ENCODE measurements around the gene GUK1. TPM values are rescaled to one million over a fixed set of nuclear protein-coding genes. Genes with fewer than 3 reads are reported as not detected.

Gene GUK1
- total RNA-seq, 1 experiment from 2014 or later: 996 TPM

DNA sequence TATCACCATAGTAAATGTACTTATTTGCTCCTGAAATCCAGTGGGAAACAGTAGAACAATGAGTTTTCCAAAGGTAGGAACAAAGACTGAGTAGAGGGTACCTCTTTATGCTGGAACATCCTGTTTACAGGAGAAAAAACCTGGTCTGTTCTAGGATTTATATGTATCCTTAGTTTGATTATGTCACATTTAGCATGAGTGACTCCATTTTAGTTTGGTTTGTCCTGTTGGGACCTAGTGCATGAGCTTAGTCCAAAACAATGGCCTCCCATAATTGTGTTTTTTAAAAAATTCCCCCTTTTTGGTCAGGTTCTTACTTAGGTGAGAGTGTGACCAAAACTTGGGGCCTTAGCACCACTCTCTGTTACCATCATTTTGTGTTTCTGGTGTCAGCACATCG, 27.5 kb upstream of the GUK1 start:
- ChIA-PET CTCF (no interaction called here), POLR2A (ENCODE audit: unreplicated experiment) (no interaction called here)
- H4K20me1 ChIP-seq (ENCODE audit: low read length): no peaks in the 10 kb centered on the region
- H3K9me3 ChIP-seq (ENCODE audit: low read length): peaks cover 2% of the 10 kb centered on the region
- 0 out of 2 replicates have a peak, but pooled peaks cover under 1% of the 10 kb centered on the region for H3K36me3 ChIP-seq (ENCODE audit: low read depth, low read length)
- DNase-seq (no peak), ATAC-seq (no peak)
- no peak for TF ChIP-seq CTCF (conservative IDR thresholded peaks at IDR 0.05; ENCODE audit: low read depth, low read length)
- no peaks in the 10 kb centered on the region for H3K27me3 ChIP-seq (ENCODE audit: low read length)
- no peak overlapping the region for H3K4me2 ChIP-seq (ENCODE audit: low read length)
- no peak overlapping the region for H2AFZ ChIP-seq (ENCODE audit: low read length)
- intact Hi-C loops (cut with micrococcal nuclease): no loop called here
- H3K4me1 ChIP-seq (ENCODE audit: insufficient read depth, low read length): peaks cover 15% of the 10 kb centered on the region
- H3K4me3 ChIP-seq (ENCODE audit: low read length): no peak overlapping the region
- H3K79me2 ChIP-seq (ENCODE audit: low read length): peaks cover 15% of the 10 kb centered on the region
- no TSS peak for BruUV-seq (replicated peaks)
- H3K9me2 ChIP-seq (replicated peaks; ENCODE audit: low read length): no peaks in the 10 kb centered on the region
- H3K9ac ChIP-seq (ENCODE audit: low read length): no peak overlapping the region
- H3F3A ChIP-seq (ENCODE audit: low read length, unreplicated experiment): no peaks in the 10 kb centered on the region
- no peak overlapping the region for H3K27ac ChIP-seq (ENCODE audit: low read length)

GRCh38 chr1:228114827-228115226, 25.3 kb upstream of the GUK1 start:
- H2AFZ ChIP-seq (ENCODE audit: low read length): no peak overlapping the region
- no peak for TF ChIP-seq CTCF (conservative IDR thresholded peaks at IDR 0.05; ENCODE audit: low read depth, low read length)
- TF ChIP-seq EZH2 (IDR thresholded peaks at IDR 0.05; ENCODE audit: low read length, unreplicated experiment): no peak
- TF ChIP-seq EZH2phosphoT487 (IDR thresholded peaks at IDR 0.05; ENCODE audit: borderline replicate concordance, low read length): no peak
- H3K79me2 ChIP-seq (ENCODE audit: low read length): no peaks in the 10 kb centered on the region
- H3K4me3 ChIP-seq (ENCODE audit: low read length): no peak overlapping the region
- no peaks in the 10 kb centered on the region for H3F3A ChIP-seq (ENCODE audit: low read length, unreplicated experiment)
- no peak overlapping the region for H3K9ac ChIP-seq (ENCODE audit: low read length)
- no peak for ATAC-seq
- no TSS peak for BruUV-seq (replicated peaks)
- no peaks in the 10 kb centered on the region for H3K27me3 ChIP-seq (ENCODE audit: low read length)
- H3K4me1 ChIP-seq (ENCODE audit: insufficient read depth, low read length): peaks cover 5% of the 10 kb centered on the region
- DNase-seq: no peak
- no peak overlapping the region for H3K27ac ChIP-seq (ENCODE audit: low read length)
- H4K20me1 ChIP-seq (ENCODE audit: low read length): no peaks in the 10 kb centered on the region
- no peaks in the 10 kb centered on the region for H3K9me2 ChIP-seq (replicated peaks; ENCODE audit: low read length)
- ChIA-PET POLR2A (ENCODE audit: unreplicated experiment) (no interaction called here), CTCF (no interaction called here)
- H3K9me3 ChIP-seq (ENCODE audit: low read length): peaks cover 20% of the 10 kb centered on the region
- H3K36me3 ChIP-seq (ENCODE audit: low read depth, low read length): peaks cover 7% of the 10 kb centered on the region; the same call in 1 of the 2 replicates
- H3K4me2 ChIP-seq (ENCODE audit: low read length): no peak overlapping the region
- intact Hi-C loops (cut with micrococcal nuclease): no loop called here

DNA sequence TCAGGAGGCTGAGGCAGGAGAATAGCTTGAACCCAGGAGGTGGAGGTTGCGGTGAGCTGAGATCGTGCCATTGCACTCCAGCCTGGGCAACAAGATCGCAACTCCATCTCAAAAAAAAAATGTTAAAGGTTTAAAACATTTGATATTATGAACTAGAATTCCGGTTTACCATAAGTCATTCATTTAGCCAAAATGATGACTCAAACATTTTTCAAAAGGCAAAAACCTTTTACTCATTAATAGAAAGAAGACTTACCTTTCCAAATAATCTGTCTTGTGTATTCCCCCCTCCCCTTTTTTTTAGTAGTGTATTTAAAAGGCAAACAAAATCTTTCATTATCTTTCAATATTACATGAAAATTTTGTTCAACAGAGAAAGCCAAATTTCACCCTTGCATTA, 22.7 kb upstream of the GUK1 start:
- no peak for ATAC-seq
- CTCF ChIA-PET: no interaction called here
- TF ChIP-seq CTCF (conservative IDR thresholded peaks at IDR 0.05; ENCODE audit: low read depth, low read length): no peak
- TF ChIP-seq EZH2phosphoT487 (IDR thresholded peaks at IDR 0.05; ENCODE audit: borderline replicate concordance, low read length): no peak
- TF ChIP-seq EZH2 (IDR thresholded peaks at IDR 0.05; ENCODE audit: low read length, unreplicated experiment): no peak

More for the DNA sequence above, 22.7 kb upstream of the GUK1 start:
- no peak for DNase-seq
- no peak overlapping the region for H2AFZ ChIP-seq (ENCODE audit: low read length)
- H3K36me3 ChIP-seq (ENCODE audit: low read depth, low read length): peaks cover 7% of the 10 kb centered on the region; the same call in 1 of the 2 replicates
- no TSS peak for BruUV-seq (replicated peaks)
- H3K9me2 ChIP-seq (replicated peaks; ENCODE audit: low read length): no peaks in the 10 kb centered on the region
- H3K4me3 ChIP-seq (ENCODE audit: low read length): no peak overlapping the region
- H4K20me1 ChIP-seq (ENCODE audit: low read length): no peaks in the 10 kb centered on the region
- H3K27ac ChIP-seq (ENCODE audit: low read length): no peak overlapping the region
- H3K4me1 ChIP-seq (ENCODE audit: insufficient read depth, low read length): no peaks in the 10 kb centered on the region
- intact Hi-C loops (cut with micrococcal nuclease): no loop called here
- no peaks in the 10 kb centered on the region for H3K27me3 ChIP-seq (ENCODE audit: low read length)
- H3F3A ChIP-seq (ENCODE audit: low read length, unreplicated experiment): no peaks in the 10 kb centered on the region
- H3K4me2 ChIP-seq (ENCODE audit: low read length): no peak overlapping the region
- no peak overlapping the region for H3K9ac ChIP-seq (ENCODE audit: low read length)
- peaks cover 20% of the 10 kb centered on the region for H3K9me3 ChIP-seq (ENCODE audit: low read length)
- POLR2A ChIA-PET (ENCODE audit: unreplicated experiment): no interaction called here
- no peaks in the 10 kb centered on the region for H3K79me2 ChIP-seq (ENCODE audit: low read length)

Data from PC-3 (cell line).